PC-9 (cell line): ENCODE results near the gene SLC1A7. TPM values are rescaled to one million over a fixed set of nuclear protein-coding genes. Genes with fewer than 3 reads are reported as not detected.

Source experiments
- BruUV-seq: library from RNA; stranded (reverse); fragments of 400-500 nt; replicated peaks from 2 replicates; lab custom pipeline; 2021; lab: Mats Ljungman, UMichigan
- CTCF ChIA-PET: fragments of 300-600 bp; sonication (Branson Sonifier 250); formaldehyde crosslinking; loops from one replicate; lab custom pipeline; 2022; ENCODE audit warnings: antibody characterized with exemption; lab: Charles Lee
- POLR2A ChIA-PET: fragments of 300-600 bp; sonication (Branson Sonifier 250); formaldehyde crosslinking; loops from one replicate; lab custom pipeline; 2022; ENCODE audit warnings: antibody characterized with exemption; ENCODE audit not compliant: unreplicated experiment; lab: Charles Lee
- DNase-seq, 2 experiments: peaks; one replicate each; pipeline versions ENCODE4 v3.0.0 to v3.0.0-alpha.2; 2015 to 2022; ENCODE audit warnings: mixed read lengths in 1 of 2
- H2AFZ ChIP-seq: fragments of 200-600 bp; sonication (generic); 2 replicates; pipeline ENCODE4 v1.8.1; 2017; ENCODE audit warnings: antibody characterized with exemption
- H3F3A ChIP-seq: fragments of 200-600 bp; sonication (generic); 2 replicates; pipeline ENCODE4 v1.8.1; 2017; ENCODE audit warnings: antibody characterized with exemption, mild to moderate bottlenecking, low read depth; ENCODE audit not compliant: insufficient read depth
- H3K27ac ChIP-seq: fragments of 200-600 bp; sonication (generic); 2 replicates; pipeline ENCODE4 v1.6.1; 2016; ENCODE audit warnings: mixed run types
- H3K27me3 ChIP-seq: fragments of 200-600 bp; sonication (generic); 2 replicates; pipeline ENCODE4 v1.6.1; 2016; ENCODE audit warnings: low read depth, mixed run types; ENCODE audit not compliant: insufficient read depth
- H3K36me3 ChIP-seq: fragments of 200-600 bp; sonication (generic); 2 replicates; pipeline ENCODE4 v1.6.1; 2016; ENCODE audit warnings: low read depth, mixed run types
- H3K4me1 ChIP-seq: fragments of 200-600 bp; sonication (generic); replicated peaks from 2 replicates; pipeline ENCODE4 v1.6.1; 2016; ENCODE audit warnings: mixed run types; ENCODE audit not compliant: insufficient read depth
- H3K4me2 ChIP-seq: fragments of 200-600 bp; sonication (generic); 2 replicates; pipeline ENCODE4 v1.6.1; 2017; ENCODE audit warnings: mixed run types
- H3K4me3 ChIP-seq: fragments of 200-600 bp; sonication (generic); 2 replicates; pipeline ENCODE4 v1.6.1; 2016; ENCODE audit warnings: mixed run types
- H3K79me2 ChIP-seq: fragments of 200-600 bp; sonication (generic); 2 replicates; pipeline ENCODE4 v1.6.1; 2017; ENCODE audit warnings: low read depth, mixed run types
- H3K9me2 ChIP-seq: fragments of 200-600 bp; sonication (generic); 2 replicates; pipeline ENCODE4 v1.8.1; 2017; ENCODE audit warnings: mild to moderate bottlenecking; ENCODE audit not compliant: insufficient read depth
- H3K9me3 ChIP-seq: fragments of 200-600 bp; sonication (generic); 2 replicates; pipeline ENCODE4 v1.8.1; 2016; ENCODE audit warnings: low read depth; ENCODE audit not compliant: insufficient read depth
- H4K20me1 ChIP-seq: fragments of 200-600 bp; sonication (generic); 2 replicates; pipeline ENCODE4 v1.8.1; 2017; ENCODE audit not compliant: insufficient read depth
- EZH2 ChIP-seq: fragments of 200-600 bp; sonication (generic); IDR thresholded peaks from 2 replicates; pipeline ENCODE4 v1.8.0; 2017; ENCODE audit warnings: antibody characterized with exemption, low read depth
- intact Hi-C: fragments of 100-400 bp; cut with micrococcal nuclease; formaldehyde crosslinking; loops from one replicate; pipeline ENCODE4 v1.10.0; 2022; ENCODE audit not compliant: unreplicated experiment
- total RNA-seq: library from RNA; stranded (reverse); gene quantifications from 2 replicates; pipeline ENCODE4 v1.2.3, GENCODE V29; 2021
- TF ChIP-seq, protein P1 (sequence below): fragments of 200-600 bp; sonication (generic); conservative IDR thresholded peaks from 2 replicates; pipeline ENCODE4 v1.6.1; 2017; ENCODE audit warnings: mixed run types, antibody characterized with exemption, mild to moderate bottlenecking, moderate library complexity

Gene SLC1A7
- total RNA-seq, 1 experiment from 2014 or later, result not detected

DNA sequence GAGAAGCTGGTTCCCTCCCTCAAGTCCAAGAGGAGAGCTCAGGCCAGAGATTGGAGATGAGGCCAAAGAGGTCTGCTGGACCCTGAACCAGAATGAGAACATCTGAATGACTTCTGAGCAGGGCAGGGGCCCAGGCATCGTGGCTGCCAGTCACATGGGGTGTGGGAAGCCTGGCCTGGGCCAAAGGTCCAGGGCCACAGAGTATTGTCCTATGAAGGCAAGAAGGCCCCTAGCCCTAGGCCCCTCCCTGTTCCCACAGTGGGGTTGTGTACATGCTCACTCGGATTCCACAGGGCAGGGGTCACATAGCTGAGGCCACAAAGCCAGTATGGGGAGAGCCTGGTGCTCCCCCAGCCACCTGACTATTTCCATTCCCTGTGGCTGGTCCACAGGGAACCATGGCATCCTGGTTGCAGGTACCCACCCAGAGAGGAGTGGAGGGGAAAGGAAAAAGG is 18.5 kb upstream of the SLC1A7 start:
- H3K9me2 ChIP-seq, result no peaks in the 10 kb centered on the region
- no peak overlapping the region for H3K4me2 ChIP-seq
- no peak for TF ChIP-seq EZH2
- no peaks in the 10 kb centered on the region for H3K9me3 ChIP-seq
- ChIA-PET CTCF (no interaction called here), POLR2A (interaction anchor here (0.6 kb wide), 1 partner anchor 356 kb away, joined by 5 read pairs; no protein-coding TSS in a partner anchor)
- H3F3A ChIP-seq, result no peaks in the 10 kb centered on the region
- no peaks in the 10 kb centered on the region for H3K36me3 ChIP-seq
- no peak overlapping the region for H3K4me3 ChIP-seq
- H3K4me1 ChIP-seq, result peaks cover 9% of the 10 kb centered on the region
- no peak overlapping the region for H2AFZ ChIP-seq
- no TSS peak for BruUV-seq
- H3K79me2 ChIP-seq, result no peaks in the 10 kb centered on the region
- intact Hi-C loops, result no loop called here
- DNase-seq, result no peak
- H3K27ac ChIP-seq, result no peak overlapping the region
- H4K20me1 ChIP-seq, result no peaks in the 10 kb centered on the region
- H3K27me3 ChIP-seq, result no peaks in the 10 kb centered on the region

DNA sequence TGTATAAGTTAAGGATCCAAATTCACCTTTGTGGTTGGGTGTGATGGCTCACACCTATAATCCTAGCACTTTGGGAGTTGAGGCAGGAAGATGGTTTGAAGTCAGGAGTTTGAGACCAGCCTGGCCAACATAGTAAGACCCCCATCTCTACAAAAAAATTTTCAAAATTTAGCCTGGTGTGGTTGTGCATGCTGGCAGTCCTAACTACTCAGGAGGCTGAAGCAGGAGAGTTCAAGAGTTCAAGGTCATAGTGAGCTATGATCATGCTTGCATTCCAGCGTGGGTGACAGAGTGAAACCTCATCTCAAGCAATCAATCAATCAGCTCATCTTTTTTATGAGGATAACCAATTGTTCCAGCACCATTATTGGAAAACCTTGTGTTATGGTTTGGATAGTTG is 16.5 kb upstream of the SLC1A7 start:
- Histone ChIP-seq H3K9me2 (no peaks in the 10 kb centered on the region), H3K27me3 (no peaks in the 10 kb centered on the region), H3K4me2 (no peak overlapping the region), H3K36me3 (no peaks in the 10 kb centered on the region), H4K20me1 (no peaks in the 10 kb centered on the region), H2AFZ (no peak overlapping the region), H3K27ac (no peak overlapping the region), H3K9me3 (no peaks in the 10 kb centered on the region), H3K4me1 (peaks cover 9% of the 10 kb centered on the region), H3F3A (no peaks in the 10 kb centered on the region), H3K4me3 (no peak overlapping the region), H3K79me2 (no peaks in the 10 kb centered on the region)
- intact Hi-C loops, result no loop called here
- TF ChIP-seq, protein P1, sequence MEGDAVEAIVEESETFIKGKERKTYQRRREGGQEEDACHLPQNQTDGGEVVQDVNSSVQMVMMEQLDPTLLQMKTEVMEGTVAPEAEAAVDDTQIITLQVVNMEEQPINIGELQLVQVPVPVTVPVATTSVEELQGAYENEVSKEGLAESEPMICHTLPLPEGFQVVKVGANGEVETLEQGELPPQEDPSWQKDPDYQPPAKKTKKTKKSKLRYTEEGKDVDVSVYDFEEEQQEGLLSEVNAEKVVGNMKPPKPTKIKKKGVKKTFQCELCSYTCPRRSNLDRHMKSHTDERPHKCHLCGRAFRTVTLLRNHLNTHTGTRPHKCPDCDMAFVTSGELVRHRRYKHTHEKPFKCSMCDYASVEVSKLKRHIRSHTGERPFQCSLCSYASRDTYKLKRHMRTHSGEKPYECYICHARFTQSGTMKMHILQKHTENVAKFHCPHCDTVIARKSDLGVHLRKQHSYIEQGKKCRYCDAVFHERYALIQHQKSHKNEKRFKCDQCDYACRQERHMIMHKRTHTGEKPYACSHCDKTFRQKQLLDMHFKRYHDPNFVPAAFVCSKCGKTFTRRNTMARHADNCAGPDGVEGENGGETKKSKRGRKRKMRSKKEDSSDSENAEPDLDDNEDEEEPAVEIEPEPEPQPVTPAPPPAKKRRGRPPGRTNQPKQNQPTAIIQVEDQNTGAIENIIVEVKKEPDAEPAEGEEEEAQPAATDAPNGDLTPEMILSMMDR, result no peak
- no peak for TF ChIP-seq EZH2
- BruUV-seq, result no TSS peak
- ChIA-PET CTCF (no interaction called here), POLR2A (interaction anchor here (0.6 kb wide), 1 partner anchor 34 kb away, joined by 4 read pairs; no protein-coding TSS in a partner anchor)
- DNase-seq, result no peak

DNA sequence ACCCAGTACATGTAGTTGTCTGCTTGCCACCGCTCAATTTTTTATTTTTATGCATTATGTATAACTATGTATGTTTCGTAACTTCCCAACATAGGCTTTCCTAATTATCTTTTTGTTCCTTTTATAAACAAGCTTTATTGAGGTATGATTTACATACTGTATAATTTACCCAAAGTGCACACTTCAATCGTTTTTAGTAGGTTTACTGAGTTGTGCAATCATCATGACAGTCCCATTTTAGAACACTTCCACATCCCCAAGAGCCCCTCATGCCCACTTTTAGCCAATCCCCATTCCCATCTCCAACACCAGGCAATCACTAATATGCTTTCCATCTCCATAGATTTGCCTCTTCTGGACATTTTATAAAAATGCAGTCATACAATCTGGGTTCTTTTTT is 14.3 kb upstream of the SLC1A7 start:
- intact Hi-C loops, result no loop called here
- H3K27me3 ChIP-seq, result no peaks in the 10 kb centered on the region
- no peaks in the 10 kb centered on the region for H3F3A ChIP-seq
- H3K4me2 ChIP-seq, result no peak overlapping the region
- ChIA-PET CTCF (no interaction called here), POLR2A (no interaction called here)
- no peaks in the 10 kb centered on the region for H4K20me1 ChIP-seq
- H3K9me2 ChIP-seq, result no peaks in the 10 kb centered on the region
- H3K36me3 ChIP-seq, result no peaks in the 10 kb centered on the region
- no peak overlapping the region for H2AFZ ChIP-seq
- H3K79me2 ChIP-seq, result no peaks in the 10 kb centered on the region
- no TSS peak for BruUV-seq
- no peak for TF ChIP-seq EZH2
- TF ChIP-seq, protein P1, result no peak
- no peak for DNase-seq
- H3K4me1 ChIP-seq, result no peaks in the 10 kb centered on the region
- H3K9me3 ChIP-seq, result no peaks in the 10 kb centered on the region
- no peak overlapping the region for H3K27ac ChIP-seq
- H3K4me3 ChIP-seq, result no peak overlapping the region

DNA sequence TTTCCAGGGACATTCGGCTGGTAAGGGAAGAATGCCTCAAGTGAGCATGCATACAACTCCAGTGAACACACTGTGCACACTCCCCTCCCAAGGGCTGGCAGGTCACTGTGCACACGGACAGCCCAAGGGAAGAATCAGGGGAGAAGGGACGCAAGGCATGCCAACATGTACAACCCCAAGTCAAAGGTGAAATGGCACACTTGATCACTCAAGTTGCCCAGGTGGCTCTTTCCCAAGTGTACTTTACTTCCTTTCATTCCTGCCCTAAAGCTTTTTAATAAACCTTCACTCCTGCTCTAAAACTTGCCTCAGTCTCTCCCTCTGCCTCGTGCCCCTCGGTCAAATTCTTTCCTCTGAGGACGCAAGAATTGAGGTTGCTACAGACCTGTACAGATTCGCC is 13.5 kb upstream of the SLC1A7 start:
- BruUV-seq, result no TSS peak

More for the DNA sequence above, 13.5 kb upstream of the SLC1A7 start:
- H3K4me1 ChIP-seq, result no peaks in the 10 kb centered on the region
- no peak overlapping the region for H3K4me2 ChIP-seq
- H3K9me3 ChIP-seq, result no peaks in the 10 kb centered on the region
- no peaks in the 10 kb centered on the region for H3K9me2 ChIP-seq
- H3K79me2 ChIP-seq, result no peaks in the 10 kb centered on the region
- H2AFZ ChIP-seq, result no peak overlapping the region
- POLR2A ChIA-PET, result no interaction called here
- H3K27ac ChIP-seq, result no peak overlapping the region
- H4K20me1 ChIP-seq, result no peaks in the 10 kb centered on the region
- DNase-seq, result no peak
- CTCF ChIA-PET, result no interaction called here
- no peaks in the 10 kb centered on the region for H3F3A ChIP-seq
- TF ChIP-seq EZH2, result no peak
- TF ChIP-seq, protein P1, result no peak
- no peaks in the 10 kb centered on the region for H3K27me3 ChIP-seq
- no peak overlapping the region for H3K4me3 ChIP-seq
- no peaks in the 10 kb centered on the region for H3K36me3 ChIP-seq
- intact Hi-C loops, result no loop called here
